ENCODE measurements around the gene RAI2.

Gene RAI2

DNA sequence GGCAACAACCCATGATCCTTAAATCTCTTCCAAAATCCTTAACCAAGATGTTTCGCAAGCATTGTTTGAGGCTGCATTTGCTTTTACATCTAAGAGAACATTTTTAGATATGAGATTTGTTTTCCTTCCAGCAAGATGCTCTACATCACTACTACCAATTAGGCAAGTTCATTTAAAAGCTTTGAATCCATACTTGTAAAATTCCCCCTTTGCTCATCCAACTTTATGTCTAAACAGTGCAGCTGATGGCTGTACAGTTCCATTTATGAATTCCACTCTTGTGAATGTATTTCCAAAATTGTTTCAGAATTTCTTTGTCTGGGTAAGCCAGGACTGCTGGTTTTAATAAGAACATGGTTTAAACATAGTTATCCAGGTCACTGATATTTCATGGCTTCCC is 31.5 kb downstream of the RAI2 start:
- TF ChIP-seq, protein P1, sequence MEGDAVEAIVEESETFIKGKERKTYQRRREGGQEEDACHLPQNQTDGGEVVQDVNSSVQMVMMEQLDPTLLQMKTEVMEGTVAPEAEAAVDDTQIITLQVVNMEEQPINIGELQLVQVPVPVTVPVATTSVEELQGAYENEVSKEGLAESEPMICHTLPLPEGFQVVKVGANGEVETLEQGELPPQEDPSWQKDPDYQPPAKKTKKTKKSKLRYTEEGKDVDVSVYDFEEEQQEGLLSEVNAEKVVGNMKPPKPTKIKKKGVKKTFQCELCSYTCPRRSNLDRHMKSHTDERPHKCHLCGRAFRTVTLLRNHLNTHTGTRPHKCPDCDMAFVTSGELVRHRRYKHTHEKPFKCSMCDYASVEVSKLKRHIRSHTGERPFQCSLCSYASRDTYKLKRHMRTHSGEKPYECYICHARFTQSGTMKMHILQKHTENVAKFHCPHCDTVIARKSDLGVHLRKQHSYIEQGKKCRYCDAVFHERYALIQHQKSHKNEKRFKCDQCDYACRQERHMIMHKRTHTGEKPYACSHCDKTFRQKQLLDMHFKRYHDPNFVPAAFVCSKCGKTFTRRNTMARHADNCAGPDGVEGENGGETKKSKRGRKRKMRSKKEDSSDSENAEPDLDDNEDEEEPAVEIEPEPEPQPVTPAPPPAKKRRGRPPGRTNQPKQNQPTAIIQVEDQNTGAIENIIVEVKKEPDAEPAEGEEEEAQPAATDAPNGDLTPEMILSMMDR (conservative IDR thresholded peaks at IDR 0.05): no peak
- H3K27ac ChIP-seq: no peak overlapping the region

DNA sequence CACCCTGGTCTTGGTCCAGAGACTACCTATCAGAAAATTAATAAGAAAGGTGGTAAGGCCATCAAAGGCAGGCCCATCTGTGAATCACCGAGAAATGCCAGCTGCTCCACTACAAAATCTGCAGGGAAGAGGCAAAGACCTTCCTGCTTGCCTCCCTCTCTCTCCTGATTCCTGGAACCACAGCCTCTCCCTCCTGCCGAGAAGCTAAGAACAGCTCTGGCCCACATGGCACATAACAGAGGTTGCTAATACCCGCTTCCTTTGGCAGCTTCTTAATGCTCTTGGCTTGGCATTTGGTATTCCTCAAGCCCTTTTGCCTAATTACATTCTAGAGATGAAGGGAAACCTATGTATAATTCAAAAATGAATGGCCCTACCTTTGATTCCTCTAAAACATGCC is 32.9 kb downstream of the RAI2 start:
- TF ChIP-seq, protein P1 (conservative IDR thresholded peaks at IDR 0.05): no peak

DNA sequence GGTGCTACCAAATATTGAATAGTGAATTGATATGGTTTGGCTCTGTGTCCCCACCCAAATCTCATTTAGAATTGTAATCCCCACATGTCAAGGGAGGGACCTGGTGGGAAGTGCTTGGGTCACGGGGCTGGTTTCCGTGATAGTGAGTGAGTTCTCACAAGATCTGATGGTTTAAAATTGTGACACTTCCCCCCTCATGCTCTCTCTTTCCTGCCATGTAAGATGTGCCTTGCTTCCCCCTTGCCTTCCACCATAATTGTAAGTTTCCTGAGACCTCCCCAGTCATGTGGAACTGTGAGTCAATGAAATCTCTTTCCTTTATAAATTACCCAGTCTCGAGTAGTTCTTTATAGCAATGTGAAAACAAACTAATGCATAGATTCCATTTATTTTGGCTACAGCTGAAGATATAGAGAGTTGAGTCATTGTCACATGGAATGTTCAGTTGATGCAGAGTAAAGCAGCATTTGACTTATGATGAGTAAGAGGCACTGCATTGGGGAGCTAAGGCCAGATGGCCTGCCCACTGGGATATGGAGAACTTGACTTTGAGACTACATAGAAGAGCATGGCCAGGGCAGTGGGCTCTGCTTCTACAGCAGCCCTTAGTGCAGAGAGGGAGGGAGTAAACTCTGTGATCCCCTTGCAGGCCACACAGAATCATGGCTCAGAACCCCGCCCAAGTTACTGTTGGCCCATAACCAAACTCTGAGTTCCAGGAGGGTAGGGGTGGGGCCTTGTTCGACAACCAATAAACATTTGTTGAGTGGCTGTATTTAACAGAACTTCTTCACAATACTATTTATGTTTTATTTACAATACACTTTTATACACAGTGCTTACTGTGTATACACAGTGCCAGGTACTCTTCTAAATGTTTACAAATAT is 34.2 kb downstream of the RAI2 start:
- no peak overlapping the region for H3K27ac ChIP-seq
- TF ChIP-seq, protein P1 (conservative IDR thresholded peaks at IDR 0.05): no peak

More for the DNA sequence above, 32.9 kb downstream of the RAI2 start:
- H3K27ac ChIP-seq: no peak overlapping the region

DNA sequence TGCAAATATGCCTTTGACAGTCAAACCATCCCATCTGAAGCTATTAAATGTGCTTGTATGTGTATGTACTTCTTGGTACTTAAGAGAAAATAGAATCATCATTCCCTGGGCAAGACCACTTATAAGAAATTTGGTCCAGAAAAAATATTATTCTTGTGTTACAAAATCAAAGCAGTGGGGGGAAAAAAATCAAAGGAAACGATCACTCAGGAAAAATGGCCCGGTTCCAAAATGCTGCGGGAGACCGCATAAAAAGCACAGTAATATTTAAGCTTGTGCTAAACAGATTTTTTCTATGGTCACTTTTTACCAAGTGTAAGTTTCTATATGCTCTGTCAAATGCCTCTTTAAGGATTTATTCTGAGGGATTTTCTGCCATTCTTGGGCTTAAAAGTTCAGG is 36.1 kb downstream of the RAI2 start:
- TF ChIP-seq, protein P1 (conservative IDR thresholded peaks at IDR 0.05): no peak
- no peak overlapping the region for H3K27ac ChIP-seq

DNA sequence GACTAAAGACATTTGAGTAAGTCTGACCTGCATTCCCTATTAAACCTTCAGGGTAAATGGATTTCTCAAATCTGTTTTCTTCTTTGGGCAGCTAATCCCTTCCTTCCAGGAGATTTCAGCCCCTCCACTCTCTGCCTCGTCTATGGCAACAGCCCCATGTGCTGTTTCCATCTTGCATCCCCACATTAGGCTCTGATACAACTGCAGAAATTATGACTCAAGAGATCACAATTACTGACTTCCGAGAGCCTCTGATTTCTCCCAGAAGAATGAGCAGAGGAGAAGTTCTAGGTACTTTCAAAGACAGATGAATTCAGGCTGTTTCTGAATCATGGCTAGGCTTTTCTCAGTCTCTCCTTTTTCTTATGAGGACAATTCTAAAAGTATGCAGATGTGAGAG is 38.7 kb downstream of the RAI2 start:
- TF ChIP-seq, protein P1 (conservative IDR thresholded peaks at IDR 0.05): no peak
- H3K27ac ChIP-seq: no peak overlapping the region

DNA sequence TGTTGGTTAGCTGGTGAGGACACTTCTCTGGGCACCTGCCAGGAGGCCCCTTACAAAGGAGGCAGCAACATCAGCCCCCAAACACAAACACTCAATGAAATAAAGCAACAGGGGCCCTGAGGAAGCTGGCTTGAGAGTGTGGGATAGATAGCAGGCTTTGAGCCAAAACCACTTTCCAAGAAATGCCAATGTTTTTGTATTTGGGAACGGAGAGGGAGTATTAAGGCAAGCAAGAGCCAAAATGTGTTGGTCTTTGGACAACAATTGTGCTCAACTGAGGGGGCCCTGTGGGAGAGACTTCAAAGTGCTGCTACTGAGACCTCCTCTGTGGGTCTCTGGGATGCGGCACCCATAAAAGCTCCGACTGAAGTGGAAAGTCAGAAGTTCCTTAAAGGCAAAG is 41.0 kb downstream of the RAI2 start:
- TF ChIP-seq, protein P1 (conservative IDR thresholded peaks at IDR 0.05): no peak
- H3K27ac ChIP-seq: no peak overlapping the region

DNA sequence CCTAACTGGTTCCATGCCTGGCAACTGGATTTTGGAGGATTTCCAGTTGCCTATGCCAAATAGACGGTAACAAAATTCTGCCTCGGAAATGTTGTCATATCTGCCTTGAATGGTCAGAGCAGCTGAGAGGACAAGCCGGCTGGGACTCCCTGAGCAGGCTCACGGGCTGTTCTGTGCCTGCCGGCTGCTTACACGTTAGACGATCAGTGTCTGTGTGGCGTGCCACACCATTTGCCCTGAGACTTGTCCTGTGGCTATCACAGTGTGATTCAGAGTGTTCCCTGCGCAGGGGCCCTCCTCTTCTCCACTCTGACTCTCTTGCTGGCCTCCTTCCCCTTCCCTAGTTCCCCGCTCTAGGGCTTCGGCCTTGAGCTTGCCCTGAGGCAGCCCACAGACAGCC is 42.4 kb downstream of the RAI2 start:
- no peak overlapping the region for H3K27ac ChIP-seq
- TF ChIP-seq, protein P1 (conservative IDR thresholded peaks at IDR 0.05): no peak

Measured in VCaP (cell line).